ENCODE results near the gene RELL2.

GRCh38 chr5:141628175-141628788, 8.5 kb upstream of the RELL2 start:
- TF ChIP-seq POLR2A (IDR thresholded peaks at IDR 0.05) (no peak), CTCF (IDR thresholded peaks at IDR 0.05) (no peak)
